ENCODE measurements around the gene HOXD4.

The HOXD4 gene

DNA sequence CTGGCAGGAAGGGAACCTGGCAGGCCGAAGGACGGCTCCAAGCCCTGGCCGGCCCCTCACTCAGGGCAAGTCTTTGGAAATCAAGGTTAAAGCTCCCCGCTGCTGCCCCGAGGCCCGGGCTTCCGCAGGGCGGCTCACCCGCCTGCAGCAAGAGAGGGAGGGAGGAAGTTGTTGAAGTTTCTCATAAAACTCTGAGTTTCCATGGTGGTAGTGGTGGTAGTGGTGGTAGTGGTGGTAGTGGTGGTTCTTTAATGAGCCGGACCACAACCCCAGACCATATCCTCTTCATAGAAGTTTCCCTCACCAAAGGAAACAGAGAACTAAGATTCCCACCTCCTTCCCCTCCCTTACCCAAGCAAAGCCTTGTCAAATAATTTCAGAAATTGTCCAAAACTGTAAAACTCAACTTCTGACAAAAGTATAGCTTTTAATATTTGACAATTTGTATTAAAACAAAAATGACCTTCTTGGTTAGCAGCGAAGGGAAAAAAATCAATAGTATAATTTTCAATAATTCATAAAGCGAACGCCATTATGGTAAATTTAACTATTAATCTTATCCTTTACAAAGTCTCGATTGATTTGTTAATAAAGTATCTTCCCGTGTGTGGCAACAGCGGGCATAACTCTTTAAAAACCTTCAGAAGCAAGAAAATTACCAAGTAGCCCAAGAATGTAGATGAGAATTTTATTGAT lies 36.3 kb upstream of the HOXD4 start:
- no peak for DNase-seq

DNA sequence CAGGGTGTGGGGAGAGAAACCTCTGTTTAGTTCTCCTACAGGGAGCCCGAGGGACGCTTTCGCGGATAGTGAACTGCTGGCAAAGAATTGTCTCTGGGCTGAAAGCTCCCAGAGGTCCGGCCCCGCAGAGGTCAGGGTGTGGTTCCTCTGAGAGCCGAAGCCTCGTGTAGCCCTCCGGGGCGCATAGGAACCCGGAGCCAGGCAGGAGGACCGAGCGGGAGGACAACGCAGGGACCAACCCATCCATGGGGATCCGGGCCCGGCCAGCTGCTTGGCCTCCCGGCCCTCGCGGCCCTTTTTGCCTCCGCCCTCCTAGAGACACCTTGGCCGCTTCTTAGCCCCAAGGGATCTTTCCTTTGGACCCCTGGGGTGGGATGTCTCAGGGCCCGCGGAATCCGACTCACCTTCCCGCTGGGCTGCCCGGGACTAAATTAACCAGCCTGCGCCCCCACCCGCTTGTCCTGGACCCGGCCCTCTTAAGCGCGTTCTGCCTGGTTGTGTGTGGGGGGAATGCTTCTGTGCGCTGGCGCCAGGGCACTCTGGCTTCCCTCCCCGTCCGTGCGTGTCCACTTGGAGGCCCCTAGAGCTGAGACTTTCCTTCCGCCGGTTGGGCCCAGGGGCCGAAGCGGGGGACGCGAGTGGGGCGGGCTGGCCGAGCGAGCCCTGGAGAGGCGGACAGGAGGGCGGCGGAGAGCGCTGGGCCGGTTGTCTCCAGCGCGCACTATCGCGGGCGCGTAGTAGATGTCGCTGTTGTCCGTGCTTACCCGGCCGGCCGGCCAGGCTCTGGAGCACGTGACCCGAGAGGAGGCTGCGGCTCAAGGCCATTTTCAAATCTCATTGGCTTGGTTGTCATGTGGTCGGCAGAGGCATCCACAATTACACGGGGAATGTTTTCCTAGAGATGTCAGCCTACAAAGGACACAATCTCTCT lies 35.2 kb upstream of the HOXD4 start, which contains the start of gene HOXD10:
Gene HOXD10, plus strand, starts transcription at position 896 of the 931 bp plus-strand sequence. CDS start 56 bp downstream, outside the sequence.
- no peak for DNase-seq

DNA sequence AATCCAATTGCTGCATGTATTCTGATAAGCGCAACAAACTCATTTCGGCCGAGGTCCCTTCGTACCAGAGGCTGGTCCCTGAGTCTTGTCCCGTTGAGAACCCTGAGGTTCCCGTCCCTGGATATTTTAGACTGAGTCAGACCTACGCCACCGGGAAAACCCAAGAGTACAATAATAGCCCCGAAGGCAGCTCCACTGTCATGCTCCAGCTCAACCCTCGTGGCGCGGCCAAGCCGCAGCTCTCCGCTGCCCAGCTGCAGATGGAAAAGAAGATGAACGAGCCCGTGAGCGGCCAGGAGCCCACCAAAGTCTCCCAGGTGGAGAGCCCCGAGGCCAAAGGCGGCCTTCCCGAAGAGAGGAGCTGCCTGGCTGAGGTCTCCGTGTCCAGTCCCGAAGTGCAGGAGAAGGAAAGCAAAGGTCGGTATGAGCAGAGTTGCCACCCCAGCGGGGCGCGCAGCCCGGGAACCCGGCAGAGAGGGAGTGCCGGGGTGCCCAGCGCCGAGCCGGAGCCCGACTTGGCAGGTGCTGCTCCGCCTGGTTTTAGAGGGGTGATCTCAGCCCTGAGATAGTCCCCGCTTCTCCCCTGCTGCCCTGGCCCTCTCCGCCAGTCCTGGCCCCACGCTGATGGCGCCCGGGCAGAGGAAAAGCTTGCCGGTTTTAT lies 34.1 kb upstream of the HOXD4 start:
- DNase-seq, result no peak

DNA sequence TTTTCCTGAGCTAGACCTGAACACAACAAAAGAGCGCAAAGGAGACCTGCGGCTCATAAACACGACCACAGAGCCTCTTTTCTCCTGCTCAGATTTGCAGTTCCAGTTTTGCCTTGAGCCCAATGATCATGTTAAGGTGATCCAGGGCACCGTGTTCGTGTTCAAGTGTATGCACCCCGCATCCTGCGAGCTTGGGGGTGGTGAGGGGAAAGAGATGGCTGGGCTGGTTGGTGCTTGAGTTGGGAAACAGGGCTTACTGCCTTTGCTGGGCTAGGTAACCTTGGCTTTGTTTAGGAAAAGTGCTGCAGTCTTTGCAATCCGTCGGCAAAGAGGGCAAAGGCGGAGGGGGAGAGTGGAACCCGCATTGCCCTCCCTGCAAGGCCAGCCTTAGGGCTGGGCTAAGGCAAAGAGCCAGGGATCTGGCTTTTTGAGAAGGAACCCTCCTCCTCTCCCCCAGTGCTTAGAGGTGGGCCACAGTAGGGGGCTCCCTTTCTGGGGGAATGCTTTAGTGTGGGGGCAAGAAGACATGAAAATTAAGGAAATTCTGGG lies 33.5 kb upstream of the HOXD4 start:
- DNase-seq, result no peak

DNA sequence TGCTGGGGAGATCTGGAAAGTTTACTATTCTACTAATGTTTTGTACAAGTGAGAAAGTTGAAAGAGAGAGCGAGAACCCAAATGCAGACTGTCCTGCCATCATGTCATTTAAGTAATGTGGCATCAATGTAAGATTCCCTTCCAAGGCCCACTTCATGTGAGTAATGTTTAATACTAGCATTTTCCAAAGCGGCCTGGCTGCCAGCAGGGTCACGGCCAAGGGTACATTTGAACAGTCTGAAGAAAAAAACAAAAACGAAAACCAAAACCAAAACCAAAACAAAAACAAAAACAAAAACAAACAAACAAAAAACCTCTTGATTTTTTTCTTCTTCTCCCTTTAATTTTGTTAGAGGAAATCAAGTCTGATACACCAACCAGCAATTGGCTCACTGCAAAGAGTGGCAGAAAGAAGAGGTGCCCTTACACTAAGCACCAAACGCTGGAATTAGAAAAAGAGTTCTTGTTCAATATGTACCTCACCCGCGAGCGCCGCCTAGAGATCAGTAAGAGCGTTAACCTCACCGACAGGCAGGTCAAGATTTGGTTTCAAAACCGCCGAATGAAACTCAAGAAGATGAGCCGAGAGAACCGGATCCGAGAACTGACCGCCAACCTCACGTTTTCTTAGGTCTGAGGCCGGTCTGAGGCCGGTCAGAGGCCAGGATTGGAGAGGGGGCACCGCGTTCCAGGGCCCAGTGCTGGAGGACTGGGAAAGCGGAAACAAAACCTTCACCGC lies 32.6 kb upstream of the HOXD4 start:
- DNase-seq, result no peak

DNA sequence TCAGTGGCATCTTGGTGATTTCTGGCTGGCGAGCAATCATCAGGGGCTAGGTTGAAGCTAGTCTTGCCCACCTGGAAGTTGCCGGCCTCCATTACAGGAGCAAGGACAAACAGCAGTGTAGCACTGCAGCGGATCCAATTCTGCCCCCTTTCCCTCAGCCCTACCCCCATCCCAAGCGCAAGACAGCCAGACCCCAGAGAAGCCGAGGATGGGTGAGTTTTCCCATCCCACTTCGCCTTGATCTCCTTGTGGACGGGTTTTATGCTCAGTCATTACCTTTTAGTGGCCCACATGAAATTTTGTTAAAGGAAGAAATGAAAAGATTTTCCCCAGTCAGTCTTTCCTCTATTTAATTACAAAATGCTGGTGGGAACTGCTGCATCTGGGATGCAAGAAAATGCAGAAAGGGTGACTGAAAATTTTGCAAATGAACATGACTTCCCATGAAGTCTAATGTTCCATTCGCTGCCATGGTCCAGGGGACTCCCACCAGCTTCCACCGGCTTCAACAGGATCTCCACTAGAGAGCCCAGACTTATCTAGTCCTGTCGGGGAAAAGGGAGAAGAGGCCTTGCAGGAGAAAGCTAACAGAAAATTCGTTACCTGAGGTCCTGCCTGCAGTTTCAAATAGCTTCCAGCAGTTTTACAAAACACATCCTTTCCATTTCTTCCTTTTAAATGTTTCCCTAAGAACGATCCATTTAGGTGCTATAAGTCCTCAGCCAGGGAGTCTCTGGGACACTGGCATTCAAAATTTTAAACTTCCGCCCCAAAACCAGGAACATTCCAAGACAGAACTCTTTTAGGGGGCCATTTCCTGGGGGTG lies 30.8 kb upstream of the HOXD4 start:
- no peak for DNase-seq

DNA sequence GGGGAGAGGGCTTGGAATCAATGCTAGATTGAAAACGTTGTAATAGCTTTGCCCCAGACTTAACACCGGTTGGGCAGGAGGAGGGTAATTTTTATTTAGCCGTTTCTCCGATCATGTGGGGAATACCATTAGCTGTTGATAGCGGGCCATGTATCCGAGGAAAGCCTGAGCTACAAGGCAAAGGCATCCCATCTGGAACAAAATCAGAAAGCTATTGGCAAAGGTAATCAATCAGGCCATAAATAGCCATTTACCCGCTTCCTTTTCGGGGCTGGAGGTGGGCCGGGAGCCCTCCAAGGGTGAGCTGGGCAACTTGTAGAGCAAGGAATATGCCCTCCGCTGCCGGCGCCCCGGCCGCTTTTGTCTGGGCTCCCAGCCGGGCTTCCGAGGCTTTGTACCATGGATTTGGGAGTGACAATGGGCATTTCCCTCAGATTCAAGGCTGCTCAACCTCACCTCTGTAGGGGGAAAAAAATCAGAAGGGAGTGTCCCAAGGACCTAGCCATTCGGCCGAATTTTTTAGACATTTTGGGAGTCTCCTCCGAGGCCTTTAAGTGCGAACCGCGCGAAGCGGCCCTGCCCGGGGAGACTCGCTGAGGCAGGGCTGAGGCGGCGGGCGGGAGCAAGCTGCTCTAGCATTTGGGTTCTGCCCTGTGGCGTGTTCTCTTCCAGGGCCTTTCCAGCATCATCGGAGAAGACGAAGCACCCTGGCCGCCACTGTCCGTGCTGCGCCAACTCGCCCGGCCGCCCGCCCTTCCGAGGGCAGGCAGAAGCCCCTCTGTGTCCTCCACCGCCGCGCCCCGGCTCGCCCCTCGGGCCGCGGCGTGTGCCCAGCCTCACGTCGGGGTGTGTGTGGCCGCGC lies 29.9 kb upstream of the HOXD4 start:
- no peak for DNase-seq

DNA sequence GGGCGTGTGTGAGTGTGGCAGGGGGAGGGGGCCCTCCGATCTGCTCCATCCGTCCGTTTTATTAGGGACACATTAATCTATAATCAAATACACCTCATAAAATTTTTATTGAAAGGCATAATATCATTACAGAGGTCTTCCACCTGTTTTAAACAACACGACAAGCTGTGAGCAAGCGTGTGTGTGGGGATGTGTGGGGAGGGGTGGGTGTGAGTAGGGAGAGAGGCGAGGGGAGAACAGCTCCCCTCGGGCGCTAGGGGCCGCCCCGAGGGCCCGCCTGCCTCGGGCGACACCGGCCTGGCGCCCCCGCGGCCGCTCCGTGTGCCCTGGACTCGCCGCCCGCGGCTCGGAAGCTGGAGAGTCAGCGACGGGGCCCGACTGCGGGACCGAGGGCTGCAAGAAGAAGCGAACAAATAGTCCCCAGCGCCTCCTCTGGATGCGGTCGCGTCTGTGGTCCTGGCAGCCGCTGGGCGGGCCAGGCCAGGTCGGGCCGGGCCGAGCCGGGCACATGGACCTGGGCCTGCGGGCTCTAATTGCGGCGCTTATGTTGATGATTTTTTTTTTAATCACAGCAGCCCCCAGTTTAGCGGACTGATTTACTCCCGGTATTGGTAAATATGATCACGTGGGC lies 29.2 kb upstream of the HOXD4 start:
- DNase-seq, result no peak

DNA sequence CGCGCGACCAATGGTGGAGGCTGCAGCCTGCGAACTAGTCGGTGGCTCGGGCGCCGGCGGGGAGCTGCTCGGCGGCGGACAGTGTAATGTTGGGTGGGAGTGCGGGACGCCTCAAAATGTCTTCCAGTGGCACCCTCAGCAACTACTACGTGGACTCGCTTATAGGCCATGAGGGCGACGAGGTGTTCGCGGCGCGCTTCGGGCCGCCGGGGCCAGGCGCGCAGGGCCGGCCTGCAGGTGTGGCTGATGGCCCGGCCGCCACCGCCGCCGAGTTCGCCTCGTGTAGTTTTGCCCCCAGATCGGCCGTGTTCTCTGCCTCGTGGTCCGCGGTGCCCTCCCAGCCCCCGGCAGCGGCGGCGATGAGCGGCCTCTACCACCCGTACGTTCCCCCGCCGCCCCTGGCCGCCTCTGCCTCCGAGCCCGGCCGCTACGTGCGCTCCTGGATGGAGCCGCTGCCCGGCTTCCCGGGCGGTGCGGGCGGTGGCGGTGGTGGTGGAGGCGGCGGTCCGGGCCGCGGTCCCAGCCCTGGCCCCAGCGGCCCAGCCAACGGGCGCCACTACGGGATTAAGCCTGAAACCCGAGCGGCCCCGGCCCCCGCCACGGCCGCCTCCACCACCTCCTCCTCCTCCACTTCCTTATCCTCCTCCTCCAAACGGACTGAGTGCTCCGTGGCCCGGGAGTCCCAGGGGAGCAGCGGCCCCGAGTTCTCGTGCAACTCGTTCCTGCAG lies 28.5 kb upstream of the HOXD4 start, which contains the start of gene HOXD9:
Gene HOXD9, plus strand, starts transcription at position 37 of the 728 bp plus-strand sequence. Its CDS starts 50 bp downstream, at position 87.
- DNase-seq, result no peak

DNA sequence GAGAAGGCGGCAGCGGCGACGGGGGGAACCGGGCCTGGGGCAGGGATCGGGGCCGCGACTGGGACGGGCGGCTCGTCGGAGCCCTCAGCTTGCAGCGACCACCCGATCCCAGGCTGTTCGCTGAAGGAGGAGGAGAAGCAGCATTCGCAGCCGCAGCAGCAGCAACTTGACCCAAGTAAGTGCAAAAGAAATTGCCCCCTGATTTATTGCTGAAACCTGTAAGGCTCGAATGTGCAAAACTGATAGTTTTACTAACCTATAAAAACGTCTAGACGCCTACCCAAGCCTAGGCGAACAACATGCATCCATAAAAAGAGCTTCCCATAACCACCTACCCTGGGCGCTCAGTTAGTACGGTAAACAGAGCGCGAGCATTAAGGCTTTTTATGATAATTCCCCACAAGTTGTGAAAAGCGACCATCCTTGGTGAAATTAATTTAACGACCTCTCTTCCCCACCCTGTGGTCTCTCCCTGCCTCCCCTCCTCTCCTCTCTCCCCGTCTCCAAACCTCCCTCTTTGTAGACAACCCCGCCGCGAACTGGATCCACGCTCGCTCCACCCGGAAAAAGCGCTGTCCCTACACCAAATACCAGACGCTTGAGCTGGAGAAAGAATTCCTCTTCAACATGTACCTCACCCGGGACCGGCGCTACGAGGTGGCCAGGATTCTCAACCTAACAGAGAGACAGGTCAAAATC lies 27.8 kb upstream of the HOXD4 start:
- DNase-seq, result no peak

DNA sequence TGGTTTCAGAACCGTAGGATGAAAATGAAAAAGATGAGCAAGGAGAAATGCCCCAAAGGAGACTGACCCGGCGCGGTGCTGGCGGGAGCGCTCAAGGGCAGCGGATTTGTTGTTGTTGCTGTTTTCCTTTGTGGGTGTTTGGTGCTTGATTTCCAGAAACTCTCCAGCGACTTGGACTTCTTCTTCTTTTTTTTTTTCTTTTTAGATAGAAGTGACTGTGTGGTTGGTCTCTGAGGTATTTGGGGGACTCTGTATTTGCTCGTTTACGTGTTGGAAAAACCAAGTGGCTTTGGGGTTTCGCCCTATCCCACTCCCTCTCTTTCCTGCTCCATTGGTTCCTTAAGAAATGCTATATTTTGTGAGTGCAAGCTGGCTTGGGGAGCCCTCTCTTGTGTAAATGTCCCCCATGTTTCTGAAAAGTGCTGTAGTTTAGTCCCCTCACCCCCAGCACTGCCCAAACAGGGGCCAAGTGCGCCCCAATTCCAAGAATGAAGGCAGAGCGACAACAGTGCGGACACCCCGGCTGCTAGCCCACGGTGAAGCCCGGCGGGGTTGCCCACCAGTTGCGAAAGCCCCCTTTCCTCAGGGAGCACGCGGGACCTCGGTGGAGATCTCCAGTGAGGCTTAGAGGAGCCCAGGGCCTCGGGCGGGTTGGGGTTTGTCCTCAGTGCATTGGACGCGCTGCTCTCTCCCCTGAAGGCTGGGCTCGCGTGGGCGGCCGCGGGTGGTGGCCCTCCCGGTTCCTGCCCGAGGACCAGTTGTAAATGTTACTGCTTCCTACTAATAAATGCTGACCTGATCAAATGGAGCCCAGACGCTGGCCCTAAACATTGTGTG lies 27.0 kb upstream of the HOXD4 start:
- no peak for DNase-seq

DNA sequence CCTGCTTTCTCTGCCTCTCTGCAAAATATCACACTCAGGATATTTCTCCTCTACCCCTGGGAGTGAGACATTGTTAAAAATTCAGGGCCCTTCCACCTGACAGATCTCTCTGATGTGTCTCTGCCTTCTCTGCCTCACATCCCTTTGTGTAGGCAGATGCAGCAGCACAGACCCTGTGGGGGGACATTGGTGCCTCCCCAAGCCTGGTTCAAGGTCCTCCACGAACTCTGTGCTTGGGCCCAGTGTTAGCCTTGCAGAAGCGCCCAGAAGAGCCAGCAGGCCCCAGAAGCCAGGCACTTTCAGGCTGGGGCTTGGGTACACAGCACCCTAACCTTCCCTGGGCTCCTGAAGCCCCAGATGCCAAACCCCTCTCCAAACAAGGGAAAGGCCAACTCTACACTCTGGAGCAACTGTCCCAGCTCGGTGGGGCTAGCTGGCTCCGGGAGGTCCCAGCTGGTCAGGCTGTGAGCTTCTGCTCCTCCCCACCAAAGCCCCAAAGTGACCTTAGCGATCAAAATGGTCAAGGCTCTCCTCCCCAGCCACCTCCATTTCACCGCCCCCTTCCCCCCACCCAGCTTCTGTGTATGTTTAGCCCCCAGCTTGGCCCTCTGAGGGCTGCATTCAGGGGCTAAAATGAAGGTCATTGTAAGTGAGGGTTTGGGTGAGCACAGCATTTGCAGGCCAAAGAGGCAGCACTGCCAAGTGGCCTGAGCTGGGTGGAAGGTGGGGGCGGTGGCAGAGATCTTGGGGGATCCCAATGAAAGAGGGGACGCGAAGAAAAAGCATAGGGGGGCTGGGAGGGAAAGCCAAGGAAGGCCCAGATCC lies 26.2 kb upstream of the HOXD4 start:
- DNase-seq, result no peak

DNA sequence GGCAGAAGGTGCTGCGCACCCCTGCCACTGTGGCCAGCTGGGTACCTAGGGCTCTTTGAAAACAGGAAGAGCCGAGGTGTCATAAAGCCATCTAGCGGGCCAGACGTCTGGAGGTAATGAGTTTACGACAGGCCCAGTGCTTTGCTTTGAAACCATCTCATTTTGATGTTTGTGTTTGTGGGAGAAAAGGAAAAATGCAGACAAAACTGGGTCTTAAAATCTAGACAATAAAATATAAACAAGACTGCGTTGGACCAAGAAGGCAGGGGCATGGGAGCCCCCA lies 25.6 kb upstream of the HOXD4 start:
- no peak for DNase-seq

DNA sequence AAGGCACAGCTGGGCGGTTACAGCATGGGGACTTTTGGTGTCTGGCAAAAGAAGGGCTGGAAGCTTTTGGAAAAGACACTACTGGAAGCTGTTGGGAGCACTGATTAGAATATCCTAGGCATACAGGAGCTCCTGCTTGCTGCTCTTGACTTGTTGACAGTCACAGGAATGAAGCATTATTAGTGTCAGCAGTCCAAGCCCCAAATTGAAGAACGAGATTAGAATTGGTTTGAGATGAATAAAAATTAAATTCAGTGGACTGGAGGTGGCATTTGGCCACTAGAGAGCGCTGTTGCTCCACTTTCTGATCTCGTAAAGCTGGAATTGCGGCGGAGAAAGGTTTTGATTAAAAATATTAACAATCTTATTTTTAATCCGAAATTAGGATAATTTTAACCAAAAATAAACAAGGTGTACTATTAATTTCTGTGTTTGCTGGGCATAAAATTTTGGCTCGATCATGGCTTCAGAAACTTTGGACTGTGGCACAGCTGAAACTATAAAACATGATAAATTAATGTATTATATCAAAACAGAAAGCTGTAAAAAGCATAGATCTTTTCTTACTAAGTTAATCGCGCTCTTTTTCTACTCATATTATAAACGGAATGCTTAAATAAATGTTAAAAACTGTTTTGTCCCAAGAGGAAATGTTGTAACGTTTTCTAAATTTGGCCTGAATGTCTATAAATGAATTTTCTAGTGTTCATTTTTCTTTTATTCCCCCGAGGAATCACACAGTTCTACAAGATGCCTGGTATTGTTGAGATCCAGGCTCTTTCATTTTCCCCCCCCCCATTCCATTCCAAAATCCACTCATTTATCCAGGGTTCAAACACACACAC lies 24.2 kb upstream of the HOXD4 start:
- peak; percentile 74 for DNase-seq

DNA sequence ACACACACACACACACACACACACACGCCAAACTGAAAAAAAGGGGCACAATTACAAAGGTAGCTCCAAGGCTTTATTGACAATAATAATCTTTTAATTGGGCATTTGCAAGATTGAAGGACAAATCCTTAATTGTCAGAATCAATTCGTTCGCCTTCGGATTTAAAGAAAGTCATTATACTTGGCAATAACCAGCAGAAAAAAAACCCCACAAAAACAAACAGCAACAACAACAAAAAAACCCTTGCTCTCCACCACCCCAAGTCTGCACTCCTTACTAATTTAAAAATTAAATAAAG lies 23.6 kb upstream of the HOXD4 start:
- DNase-seq, result no peak

Data from activated CD8-positive, alpha-beta memory T cell treated with anti-CD3 and anti-CD28 coated beads, Interleukin-2, amount 50 U/mL, for 4 hours (primary cell).